Tibial artery (tissue), 4 donors: ENCODE measurements around the gene FADS3.

Source experiments
- DNase-seq, 2 donors: peaks; one replicate each; pipeline ENCODE4 v3.0.0-alpha.2; 2019
- H3K27ac ChIP-seq, 2 donors: fragments of 200-600 bp; sonication (generic) in 1 of 2; 1 replicate in 1 of 2; 2 replicates in 1 of 2; pipeline ENCODE4 v1.5.1; 2018 to 2019; ENCODE audit warnings: mild to moderate bottlenecking in 1 of 2
- H3K27me3 ChIP-seq, 2 donors: fragments of 200-600 bp; sonication (generic) in 1 of 2; one replicate each; pipeline versions ENCODE4 v1.5.1 to v1.6.0; 2016 to 2019
- H3K36me3 ChIP-seq, 3 donors: fragments of 200-600 bp; sonication (generic) in 2 of 3; one replicate each; pipeline ENCODE4 v1.5.1; 2016 to 2019; ENCODE audit warnings: mild to moderate bottlenecking in 2 of 3
- H3K4me1 ChIP-seq, 4 donors: fragments of 200-600 bp; sonication (generic) in 2 of 4; 1 replicate in 3 of 4; 2 replicates in 1 of 4; pipeline ENCODE4 v1.5.1; 2016 to 2019
- H3K4me3 ChIP-seq, 2 donors: fragments of 200-600 bp; sonication (generic) in 1 of 2; 1 replicate in 1 of 2; 2 replicates in 1 of 2; pipeline ENCODE4 v1.5.1; 2018 to 2019; ENCODE audit warnings: mild to moderate bottlenecking in 2 of 2
- H3K9me3 ChIP-seq, 3 donors: fragments of 200-600 bp; sonication (generic) in 1 of 3; one replicate each; pipeline ENCODE4 v1.5.1; 2016 to 2019
- CTCF ChIP-seq, 2 experiments: fragments of 200-600 bp in 1 of 2; fragments of 450-650 bp in 1 of 2; IDR thresholded peaks; one replicate each; pipeline ENCODE4 v1.5.1; 2017 to 2019; ENCODE audit warnings: antibody characterized with exemption in 2 of 2, mild to moderate bottlenecking in 1 of 2, moderate library complexity in 1 of 2
- intact Hi-C: fragments of 100-400 bp; cut with DNase I; formaldehyde crosslinking; loops from one replicate; pipeline ENCODE4 v1.15.0; 2023; ENCODE audit warnings: low total_unique reads

The FADS3 gene

GRCh38 chr11:61927501-61927900, 36.2 kb upstream of the FADS3 start:
- no peak for TF ChIP-seq CTCF (IDR thresholded peaks at IDR 0.05)
- no peak for DNase-seq
- Histone ChIP-seq H3K36me3 (no peaks in the 10 kb centered on the region), H3K27me3 (peaks cover 0 to under 1% of the 10 kb centered on the region in 2 donors), H3K9me3 (no peaks in the 10 kb centered on the region), H3K27ac (no peak overlapping the region), H3K4me3 (no peak overlapping the region), H3K4me1 (peaks cover 0 to 14% (median 10%) of the 10 kb centered on the region in 4 donors)
- intact Hi-C loops: no loop called here

- no peak for TF ChIP-seq CTCF (IDR thresholded peaks at IDR 0.05)
- H3K9me3 ChIP-seq: no peaks in the 10 kb centered on the region
- intact Hi-C loops: no loop called here
- H3K36me3 ChIP-seq: no peaks in the 10 kb centered on the region
- peaks cover 0 to 5% of the 10 kb centered on the region in 2 donors for H3K27me3 ChIP-seq
- H3K27ac ChIP-seq: no peak overlapping the region
- no peak for DNase-seq
- no peak overlapping the region for H3K4me3 ChIP-seq
- H3K4me1 ChIP-seq: peaks cover 0 to 14% (median 11%) of the 10 kb centered on the region in 4 donors
These were observed 34.9 kb upstream of the FADS3 start for GRCh38 chr11:61926235-61926634.

DNA sequence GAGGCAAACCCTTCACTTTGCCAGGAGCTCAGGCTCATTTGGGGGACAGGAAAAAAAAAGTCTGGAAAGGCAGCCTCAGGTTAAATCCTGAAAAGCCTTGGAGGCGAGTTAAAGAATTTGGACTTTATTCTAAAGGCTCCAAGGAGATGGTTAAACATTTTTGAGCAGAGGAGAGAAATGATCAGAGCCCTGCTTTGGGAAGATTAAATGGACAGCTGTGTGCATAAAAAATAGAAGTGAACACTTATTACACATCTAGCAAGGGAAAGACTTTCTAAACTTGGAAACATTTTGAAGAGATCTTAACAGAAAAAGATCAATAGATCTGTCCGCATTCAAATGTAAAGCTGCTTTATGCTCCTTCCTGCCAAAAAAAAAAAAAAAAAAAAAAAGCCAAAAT, 34.4 kb upstream of the FADS3 start:
- DNase-seq: no peak
- intact Hi-C loops: no loop called here
- Histone ChIP-seq H3K9me3 (no peaks in the 10 kb centered on the region), H3K27me3 (peaks cover 0 to 6% of the 10 kb centered on the region in 2 donors), H3K4me1 (peaks cover 0 to 14% (median 11%) of the 10 kb centered on the region in 4 donors), H3K36me3 (no peaks in the 10 kb centered on the region), H3K27ac (no peak overlapping the region), H3K4me3 (no peak overlapping the region)
- TF ChIP-seq CTCF (IDR thresholded peaks at IDR 0.05): no peak

- Histone ChIP-seq H3K36me3 (no peaks in the 10 kb centered on the region), H3K27me3 (peaks cover 0 to 18% of the 10 kb centered on the region in 2 donors), H3K27ac (peak overlapping the region; percentile 57 to 61), H3K9me3 (no peaks in the 10 kb centered on the region), H3K4me1 (peaks cover 0 to 18% (median 11%) of the 10 kb centered on the region in 4 donors), H3K4me3 (no peak overlapping the region)
- no peak for DNase-seq
- intact Hi-C loops: no loop called here
- TF ChIP-seq CTCF (IDR thresholded peaks at IDR 0.05): no peak
These were observed 32.7 kb upstream of the FADS3 start for GRCh38 chr11:61924064-61924455.

GRCh38 chr11:61923166-61924063, 32.1 kb upstream of the FADS3 start:
- TF ChIP-seq CTCF (IDR thresholded peaks at IDR 0.05): no peak
- Histone ChIP-seq H3K9me3 (no peaks in the 10 kb centered on the region), H3K4me3 (no peak overlapping the region), H3K27me3 (peaks cover 0 to 23% of the 10 kb centered on the region in 2 donors), H3K36me3 (no peaks in the 10 kb centered on the region), H3K27ac (peak overlapping the region; percentile 57 to 61), H3K4me1 (peaks cover 0 to 18% (median 11%) of the 10 kb centered on the region in 4 donors)
- intact Hi-C loops: no loop called here
- peak; percentile 87 to 91 for DNase-seq
